A549 (cell line): ENCODE data around the gene MAP2. TPM values are rescaled to one million over a fixed set of nuclear protein-coding genes. Genes with fewer than 3 reads are reported as not detected.
A peak's percentile ranks its signal among the peaks of the same experiment; 100 is the strongest.

Experiments
- ATAC-seq, 2 experiments: fragments of 200-7000 bp in 1 of 2; fragments of >200 bp in 1 of 2; cut with Nextera tagmentation in 1 of 2; cut with Tn5 transposase in 1 of 2; 3 replicates each; pipeline versions ENCODE4 v1.8.0 to v1.9.1; 2018 to 2020; ENCODE audit warnings: mild to moderate bottlenecking in 1 of 2, moderate library complexity in 1 of 2
- CTCF ChIA-PET: fragments of 300-600 bp; sonication (Branson Sonifier 250); formaldehyde crosslinking; extraction: SDS; loops from one replicate; lab custom pipeline; 2021; ENCODE audit warnings: antibody characterized with exemption, inconsistent platforms; lab: Yijun Ruan, JAX
- POLR2A ChIA-PET: fragments of 350-600 bp; formaldehyde crosslinking; extraction: SDS; loops from one replicate; lab custom pipeline; 2021; ENCODE audit warnings: antibody characterized with exemption, inconsistent platforms; lab: Yijun Ruan, JAX
- DNase-seq, 2 experiments: peaks; one replicate each; pipeline versions ENCODE4 v3.0.0 to v3.0.0-alpha.2; 2011 to 2016; ENCODE audit warnings: low read depth in 1 of 2, low spot score in 1 of 2
- FAIRE-seq: peaks from 2 replicates; lab custom pipeline; 2011; peaks lifted over from hg19 to GRCh38; lab: Jason Lieb, UNC
- H3K27ac ChIP-seq, 2 experiments: fragments of >200 bp; sonication (Bioruptor Twin); formaldehyde crosslinking; 3 replicates each; pipeline ENCODE4 v1.5.1; 2016 to 2017
- H3K4me1 ChIP-seq: fragments of >200 bp; sonication (Bioruptor Twin); formaldehyde crosslinking; 3 replicates; pipeline ENCODE4 v1.6.1; 2016
- H3K4me2 ChIP-seq: fragments of >200 bp; sonication (Bioruptor Twin); formaldehyde crosslinking; 3 replicates; pipeline ENCODE4 v1.6.1; 2016
- H3K4me3 ChIP-seq: fragments of >200 bp; sonication (Bioruptor Twin); formaldehyde crosslinking; 3 replicates; pipeline ENCODE4 v1.5.1; 2016
- H3K9me3 ChIP-seq: fragments of >200 bp; sonication (Bioruptor Twin); formaldehyde crosslinking; 3 replicates; pipeline ENCODE4 v1.6.1; 2016
- BHLHE40 ChIP-seq: IDR thresholded peaks from 2 replicates; pipeline ENCODE4 v1.6.1; 2012; ENCODE audit warnings: low read depth, low read length, inconsistent platforms
- CBX8 ChIP-seq: fragments of 200-600 bp; sonication (generic); IDR thresholded peaks from 2 replicates; pipeline ENCODE4 v1.6.1; 2016
- EHMT2 ChIP-seq: fragments of 200-600 bp; sonication (generic); IDR thresholded peaks from 2 replicates; pipeline ENCODE4 v1.6.1; 2016; ENCODE audit warnings: antibody characterized with exemption, low read depth, mild to moderate bottlenecking, moderate library complexity
- EP300 ChIP-seq, 2 experiments: fragments of >200 bp; sonication (Bioruptor Twin); formaldehyde crosslinking; IDR thresholded peaks; 2 replicates in 1 of 2; 3 replicates in 1 of 2; pipeline ENCODE4 v1.6.1; 2016 to 2017
- ESRRA ChIP-seq: fragments of 150-350 bp; IDR thresholded peaks from 2 replicates; pipeline ENCODE4 v1.6.1; 2014; ENCODE audit warnings: mild to moderate bottlenecking, low read length, borderline replicate concordance
- HOXB13 ChIP-seq: fragments of 250-450 bp; sonication (Bioruptor Pico); IDR thresholded peaks from 2 replicates; pipeline ENCODE4 v1.5.0; 2020; ENCODE audit warnings: low read depth, mild to moderate bottlenecking, moderate library complexity
- JUN ChIP-seq, 2 experiments: fragments of >200 bp; sonication (Bioruptor Twin); formaldehyde crosslinking; IDR thresholded peaks; 2 replicates in 1 of 2; 3 replicates in 1 of 2; pipeline ENCODE4 v1.6.1; 2016 to 2017
- JUNB ChIP-seq: fragments of >200 bp; sonication (Bioruptor Twin); formaldehyde crosslinking; IDR thresholded peaks from 2 replicates; pipeline ENCODE4 v1.6.1; 2016
- KDM1A ChIP-seq: fragments of 200-600 bp; sonication (generic); IDR thresholded peaks from 2 replicates; pipeline ENCODE4 v1.6.1; 2016; ENCODE audit warnings: low read depth, mild to moderate bottlenecking
- MAZ ChIP-seq: fragments of 150-350 bp; IDR thresholded peaks from 2 replicates; pipeline ENCODE4 v1.6.1; 2014; ENCODE audit warnings: antibody characterized with exemption, low read depth, low read length, borderline replicate concordance
- MYC ChIP-seq: IDR thresholded peaks from 2 replicates; pipeline ENCODE4 v1.6.1; 2012; ENCODE audit warnings: mild to moderate bottlenecking, inconsistent platforms, low read length, improper control_type of control experiment, borderline replicate concordance
- RAD21 ChIP-seq, 2 experiments: fragments of >200 bp in 1 of 2; sonication (Bioruptor Twin) in 1 of 2; formaldehyde crosslinking in 1 of 2; IDR thresholded peaks in 1 of 2; conservative IDR thresholded peaks in 1 of 2; 2 replicates in 1 of 2; 3 replicates in 1 of 2; pipeline ENCODE4 v1.6.1; 2012 to 2018; ENCODE audit warnings: inconsistent platforms in 1 of 2
- REST ChIP-seq: fragments of 200-600 bp; sonication (generic); IDR thresholded peaks from 2 replicates; pipeline ENCODE4 v1.6.1; 2016; ENCODE audit warnings: antibody characterized with exemption, mild to moderate bottlenecking, moderate library complexity
- RNF2 ChIP-seq: fragments of 200-600 bp; sonication (generic); IDR thresholded peaks from 2 replicates; pipeline ENCODE4 v1.6.1; 2016; ENCODE audit warnings: low read depth, mild to moderate bottlenecking, antibody characterized with exemption, moderate library complexity, borderline replicate concordance
- SMC3 ChIP-seq: fragments of >200 bp; sonication (Bioruptor Twin); formaldehyde crosslinking; IDR thresholded peaks from 3 replicates; pipeline ENCODE4 v1.6.1; 2018; ENCODE audit warnings: inconsistent platforms
- ZC3H11A ChIP-seq: fragments of 450-650 bp; IDR thresholded peaks from 2 replicates; pipeline ENCODE4 v1.6.1; 2014; ENCODE audit warnings: antibody characterized with exemption, mild to moderate bottlenecking
- ZSCAN20 ChIP-seq: fragments of 250-450 bp; sonication (Bioruptor Pico); IDR thresholded peaks from 2 replicates; pipeline ENCODE4 v1.8.0; 2022; ENCODE audit warnings: mild to moderate bottlenecking, moderate library complexity
- WGBS: methylation state at CpG from one replicate; pipeline ENCODE4 v1.1.6; 2017; ENCODE audit errors: missing lambda C conversion rate; 5-methylcytosine and 5-hydroxymethylcytosine counted together
- polyA plus RNA-seq, 4 experiments: library from polyadenylated mRNA; depleted of rRNA in 3 of 4; stranded (reverse); fragments of >200 nt; fragmentation: RNase III in 1 of 4; extraction: RNeasy Plus Mini Kit Qiagen cat#74134 plus additional on column Dnase treatment in 1 of 4; gene quantifications; 2 replicates in 3 of 4; 3 replicates in 1 of 4; pipeline ENCODE4 v1.2.3, GENCODE V29; 2011 to 2017
- TF ChIP-seq, protein P1 (sequence below): fragments of >200 bp; sonication (Bioruptor Twin); formaldehyde crosslinking; IDR thresholded peaks from 2 replicates; pipeline ENCODE4 v1.6.1; 2016
- TF ChIP-seq, protein P2 (sequence below): fragments of 450-650 bp; IDR thresholded peaks from 2 replicates; pipeline ENCODE4 v1.6.1; 2014; ENCODE audit warnings: antibody characterized with exemption
- TF ChIP-seq, protein P3 (sequence below): fragments of >200 bp; sonication (Bioruptor Twin); formaldehyde crosslinking; IDR thresholded peaks from 3 replicates; pipeline ENCODE4 v1.5.1; 2016

MAP2 gene
- polyA plus RNA-seq, 2 of the 4 experiments (the other 2 are of a cell fraction): 0.53 to 1.8 TPM

GRCh38 chr2:209553913-209554312 lies 130.1 kb downstream of the MAP2 start:
- H3K4me2 ChIP-seq: no peak overlapping the region
- H3K4me3 ChIP-seq: no peak overlapping the region
- no peaks in the 10 kb centered on the region for H3K9me3 ChIP-seq
- TF ChIP-seq REST (no peak), ESRRA (no peak), EP300 (IDR thresholded peaks at IDR 0.05) (no peak), BHLHE40 (no peak), ZC3H11A (no peak), MYC (no peak), EHMT2 (no peak), JUN (IDR thresholded peaks at IDR 0.05) (no peak), CBX8 (no peak), ZSCAN20 (CRISPR knock-in tag) (no peak), HOXB13 (CRISPR knock-in tag) (no peak), RNF2 (no peak), MAZ (no peak), JUNB (no peak), KDM1A (no peak)
- TF ChIP-seq, protein P1, sequence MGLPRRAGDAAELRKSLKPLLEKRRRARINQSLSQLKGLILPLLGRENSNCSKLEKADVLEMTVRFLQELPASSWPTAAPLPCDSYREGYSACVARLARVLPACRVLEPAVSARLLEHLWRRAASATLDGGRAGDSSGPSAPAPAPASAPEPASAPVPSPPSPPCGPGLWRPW: no peak
- TF ChIP-seq, protein P2, sequence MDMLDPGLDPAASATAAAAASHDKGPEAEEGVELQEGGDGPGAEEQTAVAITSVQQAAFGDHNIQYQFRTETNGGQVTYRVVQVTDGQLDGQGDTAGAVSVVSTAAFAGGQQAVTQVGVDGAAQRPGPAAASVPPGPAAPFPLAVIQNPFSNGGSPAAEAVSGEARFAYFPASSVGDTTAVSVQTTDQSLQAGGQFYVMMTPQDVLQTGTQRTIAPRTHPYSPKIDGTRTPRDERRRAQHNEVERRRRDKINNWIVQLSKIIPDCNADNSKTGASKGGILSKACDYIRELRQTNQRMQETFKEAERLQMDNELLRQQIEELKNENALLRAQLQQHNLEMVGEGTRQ: no peak
- WGBS: 28% methylated on average over 3 of the region's 3 CpGs
- FAIRE-seq: no peak
- ChIA-PET POLR2A (no interaction called here), CTCF (interaction anchor here (1.0 to 6.6 kb wide), 4 partner anchors 129 to 223 kb away, joined by 3 to 67 read pairs (median 35); partner anchors contain the start of gene MAP2)
- no peak for DNase-seq
- no peaks in the 10 kb centered on the region for H3K4me1 ChIP-seq
- no peak overlapping the region; a peak in 1 of 6 replicates for H3K27ac ChIP-seq
- no peak for ATAC-seq

GRCh38 chr2:209556354-209556961 lies 132.6 kb downstream of the MAP2 start:
- peak; percentile 8 to 57 for DNase-seq
- TF ChIP-seq, protein P3, sequence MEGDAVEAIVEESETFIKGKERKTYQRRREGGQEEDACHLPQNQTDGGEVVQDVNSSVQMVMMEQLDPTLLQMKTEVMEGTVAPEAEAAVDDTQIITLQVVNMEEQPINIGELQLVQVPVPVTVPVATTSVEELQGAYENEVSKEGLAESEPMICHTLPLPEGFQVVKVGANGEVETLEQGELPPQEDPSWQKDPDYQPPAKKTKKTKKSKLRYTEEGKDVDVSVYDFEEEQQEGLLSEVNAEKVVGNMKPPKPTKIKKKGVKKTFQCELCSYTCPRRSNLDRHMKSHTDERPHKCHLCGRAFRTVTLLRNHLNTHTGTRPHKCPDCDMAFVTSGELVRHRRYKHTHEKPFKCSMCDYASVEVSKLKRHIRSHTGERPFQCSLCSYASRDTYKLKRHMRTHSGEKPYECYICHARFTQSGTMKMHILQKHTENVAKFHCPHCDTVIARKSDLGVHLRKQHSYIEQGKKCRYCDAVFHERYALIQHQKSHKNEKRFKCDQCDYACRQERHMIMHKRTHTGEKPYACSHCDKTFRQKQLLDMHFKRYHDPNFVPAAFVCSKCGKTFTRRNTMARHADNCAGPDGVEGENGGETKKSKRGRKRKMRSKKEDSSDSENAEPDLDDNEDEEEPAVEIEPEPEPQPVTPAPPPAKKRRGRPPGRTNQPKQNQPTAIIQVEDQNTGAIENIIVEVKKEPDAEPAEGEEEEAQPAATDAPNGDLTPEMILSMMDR: peak; percentile 71
- TF ChIP-seq RNF2 (no peak), RAD21 (conservative IDR thresholded peaks at IDR 0.05 in 1 of 2, IDR thresholded peaks at IDR 0.05 in 1 of 2) (peak; percentile 78 to 83), KDM1A (no peak), SMC3 (peak; percentile 82)
- TF ChIP-seq, all 56 proteins: peak for 3
- CTCF ChIA-PET: interaction anchor here (0.6 to 6.6 kb wide), 18 partner anchors 8 to 1551 kb away, joined by 3 to 67 read pairs (median 4); partner anchors contain the start of gene MAP2
- Histone ChIP-seq H3K4me3 (no peak overlapping the region), H3K27ac (no peak overlapping the region; a peak in 1 of 6 replicates), H3K4me1 (no peaks in the 10 kb centered on the region), H3K9me3 (no peaks in the 10 kb centered on the region), H3K4me2 (no peak overlapping the region)
- ATAC-seq (peak; percentile 90 to 93; a peak in 5 of 6 replicates), FAIRE-seq (no peak)
- WGBS: 52% methylated on average over 4 of the region's 4 CpGs
- POLR2A ChIA-PET: no interaction called here
